ENCODE measurements around the gene HK1. TPM values are rescaled to one million over a fixed set of nuclear protein-coding genes. Genes with fewer than 3 reads are reported as not detected.

Gene HK1
- total RNA-seq, 2 donors from 2014 or later = 15.8 to 17.1 TPM

- DNase-seq (peak; percentile 38 to 73 (median 61)), ATAC-seq (no peak)
- Histone ChIP-seq H3K27ac (no peak overlapping the region), H3K4me1 (peaks cover 8% of the 10 kb centered on the region), H3K36me3 (replicated peaks in 1 of 2; ENCODE audit: insufficient read depth in 1 of 2, low read depth in 2 of 2) (no peaks in the 10 kb centered on the region), H3K9me3 (no peaks in the 10 kb centered on the region), H3K27me3 (no peaks in the 10 kb centered on the region), H3K4me3 (no peak overlapping the region)
- TF ChIP-seq, protein P1, sequence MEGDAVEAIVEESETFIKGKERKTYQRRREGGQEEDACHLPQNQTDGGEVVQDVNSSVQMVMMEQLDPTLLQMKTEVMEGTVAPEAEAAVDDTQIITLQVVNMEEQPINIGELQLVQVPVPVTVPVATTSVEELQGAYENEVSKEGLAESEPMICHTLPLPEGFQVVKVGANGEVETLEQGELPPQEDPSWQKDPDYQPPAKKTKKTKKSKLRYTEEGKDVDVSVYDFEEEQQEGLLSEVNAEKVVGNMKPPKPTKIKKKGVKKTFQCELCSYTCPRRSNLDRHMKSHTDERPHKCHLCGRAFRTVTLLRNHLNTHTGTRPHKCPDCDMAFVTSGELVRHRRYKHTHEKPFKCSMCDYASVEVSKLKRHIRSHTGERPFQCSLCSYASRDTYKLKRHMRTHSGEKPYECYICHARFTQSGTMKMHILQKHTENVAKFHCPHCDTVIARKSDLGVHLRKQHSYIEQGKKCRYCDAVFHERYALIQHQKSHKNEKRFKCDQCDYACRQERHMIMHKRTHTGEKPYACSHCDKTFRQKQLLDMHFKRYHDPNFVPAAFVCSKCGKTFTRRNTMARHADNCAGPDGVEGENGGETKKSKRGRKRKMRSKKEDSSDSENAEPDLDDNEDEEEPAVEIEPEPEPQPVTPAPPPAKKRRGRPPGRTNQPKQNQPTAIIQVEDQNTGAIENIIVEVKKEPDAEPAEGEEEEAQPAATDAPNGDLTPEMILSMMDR (IDR thresholded peaks at IDR 0.05) = peak in 6 of 7 experiments; percentile 8 to 42 (median 25)
- TF ChIP-seq POLR2A (IDR thresholded peaks at IDR 0.05) = no peak
- intact Hi-C loops (cut with DNase I) = loop anchor here (5.0 kb wide), 1 partner anchor 89 kb away; no protein-coding TSS in a partner anchor
- WGBS, 2 donors = 8 to 13% methylated on average over 12 to 13 of the region's 13 CpGs
These were observed 135.0 kb downstream of the HK1 start for GRCh38 chr10:69413221-69413865.

GRCh38 chr10:69414036-69415018, 136.0 kb downstream of the HK1 start:
- intact Hi-C loops (cut with DNase I) = loop anchor here (5.0 kb wide), 1 partner anchor 88 kb away; no protein-coding TSS in a partner anchor
- ATAC-seq (no peak), DNase-seq (no peak)
- no peaks in the 10 kb centered on the region for H3K9me3 ChIP-seq
- peaks cover 1% of the 10 kb centered on the region for H3K4me1 ChIP-seq
- no peaks in the 10 kb centered on the region for H3K27me3 ChIP-seq
- H3K4me3 ChIP-seq = no peak overlapping the region
- WGBS, 2 donors = 74 to 75% methylated on average over 17 to 20 of the region's 20 CpGs
- H3K27ac ChIP-seq = no peak overlapping the region
- no peak for TF ChIP-seq POLR2A (IDR thresholded peaks at IDR 0.05)
- TF ChIP-seq, protein P1 (IDR thresholded peaks at IDR 0.05) = no peak
- no peaks in the 10 kb centered on the region for H3K36me3 ChIP-seq (replicated peaks in 1 of 2; ENCODE audit: insufficient read depth in 1 of 2, low read depth in 2 of 2)

GRCh38 chr10:69415049-69415448, 136.8 kb downstream of the HK1 start:
- Histone ChIP-seq H3K27ac (no peak overlapping the region), H3K4me1 (no peaks in the 10 kb centered on the region), H3K4me3 (no peak overlapping the region), H3K9me3 (no peaks in the 10 kb centered on the region), H3K27me3 (no peaks in the 10 kb centered on the region), H3K36me3 (replicated peaks in 1 of 2; ENCODE audit: insufficient read depth in 1 of 2, low read depth in 2 of 2) (no peaks in the 10 kb centered on the region)
- 81% methylated on average over 13 of the region's 13 CpGs for WGBS, 2 donors
- DNase-seq (no peak), ATAC-seq (no peak)
- TF ChIP-seq, protein P1 (IDR thresholded peaks at IDR 0.05) = no peak
- no peak for TF ChIP-seq POLR2A (IDR thresholded peaks at IDR 0.05)
- intact Hi-C loops (cut with DNase I) = no loop called here

DNA sequence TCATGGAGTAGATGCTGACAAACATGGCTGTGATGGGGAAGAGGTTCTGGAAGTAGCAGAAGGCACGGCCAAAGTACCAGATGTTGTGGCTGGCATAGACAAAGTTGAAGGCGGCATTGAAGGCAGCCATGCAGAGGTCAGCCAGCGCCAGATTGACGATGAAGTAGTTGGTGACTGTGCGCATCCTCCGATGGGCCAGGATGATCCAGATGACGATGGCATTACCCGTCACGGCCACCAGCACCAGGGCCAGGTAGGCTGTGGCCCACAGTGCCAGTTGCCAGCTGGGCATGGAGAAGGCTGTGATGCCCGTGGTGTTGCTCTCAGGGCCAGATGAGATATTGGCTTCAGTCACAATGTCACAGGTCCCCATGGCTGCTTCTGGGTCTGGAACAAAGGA, 137.7 kb downstream of the HK1 start:
- Histone ChIP-seq H3K4me1 (no peaks in the 10 kb centered on the region), H3K9me3 (no peaks in the 10 kb centered on the region), H3K36me3 (replicated peaks in 1 of 2; ENCODE audit: insufficient read depth in 1 of 2, low read depth in 2 of 2) (no peaks in the 10 kb centered on the region), H3K27ac (no peak overlapping the region), H3K27me3 (no peaks in the 10 kb centered on the region), H3K4me3 (no peak overlapping the region)
- ATAC-seq (no peak), DNase-seq (no peak)
- TF ChIP-seq POLR2A (IDR thresholded peaks at IDR 0.05) = no peak
- TF ChIP-seq, protein P1 (IDR thresholded peaks at IDR 0.05) = no peak
- intact Hi-C loops (cut with DNase I) = no loop called here
- WGBS, 2 donors = 87 to 94% methylated on average over 7 to 10 of the region's 10 CpGs
